Panc1 (cell line): ENCODE data around the gene MYLK.
"Not testable (repeated sequence)": the region's sequence is repeated elsewhere in the genome, so short reads cannot be mapped to it uniquely, and the experiment has no call there.

Experiments used
- POLR2AphosphoS5 ChIP-seq: IDR thresholded peaks from 2 replicates; pipeline ENCODE4 v1.6.1; 2012; ENCODE audit warnings: mild to moderate bottlenecking, low read depth, low read length, moderate library complexity
- SIN3A ChIP-seq: IDR thresholded peaks from 2 replicates; pipeline ENCODE4 v1.6.1; 2012; ENCODE audit warnings: low read depth, mild to moderate bottlenecking, low read length, moderate library complexity, borderline replicate concordance; ENCODE audit not compliant: insufficient read depth
- TF ChIP-seq, protein P1 (sequence below): fragments of 450-650 bp; IDR thresholded peaks from 2 replicates; pipeline ENCODE4 v1.5.1; 2017; ENCODE audit warnings: mild to moderate bottlenecking

DNA sequence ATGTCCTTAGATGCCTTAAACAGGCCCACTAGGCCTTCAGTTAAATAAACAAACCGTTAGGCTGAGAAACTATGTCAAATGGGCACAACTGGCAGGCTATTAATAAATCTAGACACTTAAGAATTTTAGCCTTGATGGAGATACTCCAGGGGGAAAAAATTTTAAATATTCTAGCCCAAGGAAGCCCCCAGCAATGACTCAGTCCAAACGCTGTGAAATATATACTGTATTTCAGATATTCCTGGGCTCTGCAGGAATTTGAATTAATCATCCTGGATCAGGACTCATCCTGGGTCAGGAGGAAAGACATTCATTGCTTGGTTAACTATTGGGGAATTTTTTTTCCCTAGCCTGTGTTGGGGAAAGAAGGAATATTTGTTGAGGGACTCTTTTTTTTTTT is 166.7 kb downstream of the MYLK start:
- TF ChIP-seq, protein P1, sequence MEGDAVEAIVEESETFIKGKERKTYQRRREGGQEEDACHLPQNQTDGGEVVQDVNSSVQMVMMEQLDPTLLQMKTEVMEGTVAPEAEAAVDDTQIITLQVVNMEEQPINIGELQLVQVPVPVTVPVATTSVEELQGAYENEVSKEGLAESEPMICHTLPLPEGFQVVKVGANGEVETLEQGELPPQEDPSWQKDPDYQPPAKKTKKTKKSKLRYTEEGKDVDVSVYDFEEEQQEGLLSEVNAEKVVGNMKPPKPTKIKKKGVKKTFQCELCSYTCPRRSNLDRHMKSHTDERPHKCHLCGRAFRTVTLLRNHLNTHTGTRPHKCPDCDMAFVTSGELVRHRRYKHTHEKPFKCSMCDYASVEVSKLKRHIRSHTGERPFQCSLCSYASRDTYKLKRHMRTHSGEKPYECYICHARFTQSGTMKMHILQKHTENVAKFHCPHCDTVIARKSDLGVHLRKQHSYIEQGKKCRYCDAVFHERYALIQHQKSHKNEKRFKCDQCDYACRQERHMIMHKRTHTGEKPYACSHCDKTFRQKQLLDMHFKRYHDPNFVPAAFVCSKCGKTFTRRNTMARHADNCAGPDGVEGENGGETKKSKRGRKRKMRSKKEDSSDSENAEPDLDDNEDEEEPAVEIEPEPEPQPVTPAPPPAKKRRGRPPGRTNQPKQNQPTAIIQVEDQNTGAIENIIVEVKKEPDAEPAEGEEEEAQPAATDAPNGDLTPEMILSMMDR = not testable (repeated sequence)
- not testable (repeated sequence) for TF ChIP-seq SIN3A, POLR2AphosphoS5
